NCI-H187 treated with DMSO at 0.1 percent for 48 hours (cell line): ENCODE results near the gene FKBP15.
"Not testable (repeated sequence)": the region's sequence is repeated elsewhere in the genome, so short reads cannot be mapped to it uniquely, and the experiment has no call there.

Experiments used
- DNase-seq: peaks from one replicate; lab custom pipeline; 2025; lab: John Stamatoyannopoulos, UW

FKBP15 gene

DNA sequence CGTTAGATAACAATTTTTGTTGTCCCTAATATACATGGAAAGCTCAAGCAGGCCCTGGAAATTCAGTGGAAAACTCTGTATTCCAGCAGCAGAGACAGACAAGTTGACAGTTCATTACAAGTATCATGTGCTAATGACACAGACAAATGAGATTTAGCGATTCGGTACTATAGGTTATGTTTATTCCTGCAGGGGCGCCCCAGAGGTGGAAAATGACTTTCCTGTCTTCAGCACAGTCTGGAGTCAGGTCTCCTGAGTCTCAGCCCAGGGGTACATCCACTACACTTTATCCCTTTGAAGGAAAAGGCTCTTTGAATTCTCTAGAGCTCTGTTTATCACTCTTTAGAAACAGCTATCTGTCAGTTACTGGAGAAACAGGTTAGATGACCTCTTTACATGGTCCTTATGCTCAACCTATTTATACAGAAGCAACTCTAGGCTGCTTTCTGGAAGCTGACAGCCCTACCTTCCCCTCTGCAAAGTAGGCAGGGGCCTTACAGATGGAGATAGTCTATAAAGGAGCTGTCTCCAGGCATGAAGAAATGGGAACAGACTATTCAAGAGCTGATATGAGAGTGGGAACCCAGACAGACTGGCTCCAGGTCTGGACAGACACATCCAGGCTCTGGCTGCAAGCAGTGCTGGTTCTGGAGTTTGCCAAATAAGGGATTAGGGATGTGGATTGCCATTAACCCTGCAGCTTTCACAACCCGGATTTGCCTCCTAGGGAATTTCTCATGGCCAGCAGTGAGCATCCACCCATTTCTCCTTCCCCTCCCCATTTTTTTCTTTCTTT, 77.4 kb downstream of the FKBP15 start:
- DNase-seq = no peak

- DNase-seq = not testable (repeated sequence)
Observed at GRCh38 chr9:113140896-113141295, 80.2 kb downstream of the FKBP15 start.

GRCh38 chr9:113139953-113140352, 81.1 kb downstream of the FKBP15 start:
- DNase-seq = no peak

GRCh38 chr9:113139225-113139829, 81.8 kb downstream of the FKBP15 start:
- DNase-seq = no peak

- DNase-seq = no peak
Observed at GRCh38 chr9:113138760-113139159, 82.3 kb downstream of the FKBP15 start.

DNA sequence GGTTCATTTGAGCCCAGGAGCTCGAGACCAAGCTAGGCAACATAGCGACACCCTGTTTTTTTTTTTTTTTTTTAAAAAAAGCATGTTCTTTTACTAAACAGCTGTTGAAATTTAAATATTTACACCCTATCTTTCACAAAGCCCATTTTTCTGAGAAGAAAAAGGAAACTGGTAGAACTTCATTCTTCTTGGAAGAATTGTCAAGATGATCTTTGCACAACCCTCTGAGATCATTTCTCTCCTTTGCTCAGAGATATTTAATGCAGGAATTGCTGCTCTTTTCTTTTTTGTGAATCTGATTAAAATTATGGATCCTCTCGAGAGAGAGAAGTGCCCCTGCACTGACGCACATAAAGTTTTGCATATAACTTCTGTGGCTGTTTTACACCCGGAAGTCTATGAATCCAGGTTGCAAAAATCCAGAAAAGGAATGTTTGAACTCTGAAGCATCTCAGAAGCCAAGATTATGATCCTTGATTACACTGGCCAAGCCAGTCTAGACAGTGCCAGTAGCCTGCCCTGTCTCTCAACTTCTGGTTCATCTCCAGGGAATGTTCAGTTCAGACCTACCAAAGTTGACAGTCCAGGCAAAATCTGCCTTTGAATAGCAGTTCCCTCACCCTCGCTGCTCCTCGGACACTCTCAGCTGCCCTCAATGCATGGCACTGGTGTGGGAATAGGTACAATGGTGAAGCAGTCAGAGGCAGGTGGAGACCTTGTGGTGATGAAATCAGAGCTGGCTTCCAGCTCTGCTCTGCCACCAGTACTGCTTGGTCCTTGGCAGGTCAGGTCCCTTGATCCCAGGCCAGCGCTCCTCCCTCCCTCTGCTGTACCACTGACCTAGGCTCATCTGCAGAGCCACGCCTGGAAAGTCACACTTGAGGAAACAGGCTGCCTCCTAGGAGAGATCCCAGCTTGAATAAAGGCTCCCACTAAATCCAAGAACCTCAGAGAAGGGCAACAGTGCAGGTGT, 83.6 kb downstream of the FKBP15 start:
- no peak for DNase-seq

DNA sequence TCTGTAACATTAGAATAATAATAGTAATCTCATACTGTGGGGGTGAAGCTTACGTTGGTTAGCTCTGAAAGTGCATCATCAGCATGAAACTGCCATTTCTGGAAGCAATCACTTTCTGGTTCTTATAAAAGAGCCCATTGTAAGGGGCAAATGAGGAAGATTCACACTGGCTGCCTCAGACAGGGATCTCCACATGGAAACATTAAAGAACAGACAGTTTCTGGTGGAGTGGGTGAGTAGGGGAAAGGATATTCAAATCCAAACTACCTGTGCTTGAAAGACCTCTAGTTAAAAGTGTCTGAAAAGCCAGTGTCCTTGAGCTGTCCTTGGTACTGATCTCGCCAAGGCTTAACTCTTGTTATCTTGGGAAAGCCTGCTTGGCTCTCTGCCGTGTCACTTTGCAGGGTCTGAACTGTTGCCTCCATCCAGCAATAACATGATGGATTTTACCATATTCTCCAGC, 89.4 kb downstream of the FKBP15 start:
- no peak for DNase-seq

GRCh38 chr9:113129884-113130283, 91.2 kb downstream of the FKBP15 start:
- DNase-seq = no peak

GRCh38 chr9:113129466-113129865, 91.6 kb downstream of the FKBP15 start:
- DNase-seq = no peak

DNA sequence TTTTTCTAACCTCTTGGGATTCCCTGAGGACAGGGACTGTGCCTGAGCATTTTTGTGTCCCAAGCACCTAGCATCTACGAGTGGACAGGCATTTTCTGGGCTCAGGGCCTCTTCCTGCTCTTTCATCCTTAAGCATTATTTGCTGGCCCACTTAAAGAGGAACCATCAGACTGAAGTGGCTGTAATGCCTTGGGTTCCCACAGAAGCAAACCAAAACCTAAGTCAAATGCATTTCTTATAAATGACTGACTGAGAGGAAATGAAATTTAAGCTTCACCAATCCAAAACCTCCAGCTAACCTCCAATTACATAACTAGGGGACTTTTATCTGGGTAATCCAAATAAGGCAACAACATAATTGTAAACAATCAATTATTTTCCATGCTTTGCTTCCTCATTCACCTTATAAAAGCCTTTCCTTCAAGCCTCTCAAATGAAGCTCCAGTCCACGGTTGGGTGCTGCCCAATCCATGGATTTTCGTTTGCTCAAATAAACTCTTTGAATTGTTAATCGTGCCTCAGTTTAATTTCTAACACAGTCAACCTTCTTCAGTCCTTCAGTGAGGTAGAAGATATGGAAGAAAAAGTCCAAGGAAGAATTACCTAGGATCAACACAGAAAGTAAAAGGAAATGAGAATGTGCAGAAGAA, 95.6 kb downstream of the FKBP15 start:
- no peak for DNase-seq

DNA sequence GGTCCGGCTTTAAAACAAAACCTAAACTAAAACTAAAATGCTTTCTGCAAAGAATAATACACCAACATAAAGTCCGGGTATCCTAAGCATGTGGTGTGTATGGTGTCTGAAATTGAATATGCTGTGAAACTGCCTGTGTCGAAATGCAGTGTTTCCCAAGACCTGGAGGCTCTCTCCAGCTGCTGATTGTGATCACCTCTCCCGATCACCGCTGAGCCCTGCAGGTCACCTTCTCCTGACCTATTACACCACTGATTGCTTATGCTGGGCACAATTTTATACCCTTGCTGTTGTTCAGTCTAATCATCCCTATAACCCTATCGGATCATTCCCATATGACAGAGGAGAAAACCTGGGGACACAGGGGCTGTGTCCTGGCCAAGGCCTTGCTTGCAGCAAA, 102.2 kb downstream of the FKBP15 start:
- DNase-seq = not testable (repeated sequence)
